Measurements from ENCODE around the gene OLFML2B. TPM values are rescaled to one million over a fixed set of nuclear protein-coding genes. Genes with fewer than 3 reads are reported as not detected.

The OLFML2B gene
- total and polyA plus RNA-seq, 12 donors: 0.73 to 23.4 (median 1.5) TPM

- Histone ChIP-seq H3K4me1 (peaks cover 0 to 39% (median 16%) of the 10 kb centered on the region in 9 donors), H3K9me3 (no peaks in the 10 kb centered on the region), H3K27me3 (peaks cover 0 to 51% (median 0%) of the 10 kb centered on the region in 7 donors), H3K4me3 (no peak overlapping the region), H3K27ac (no peak overlapping the region), H3K36me3 (no peaks in the 10 kb centered on the region)
- TF ChIP-seq, protein P1, sequence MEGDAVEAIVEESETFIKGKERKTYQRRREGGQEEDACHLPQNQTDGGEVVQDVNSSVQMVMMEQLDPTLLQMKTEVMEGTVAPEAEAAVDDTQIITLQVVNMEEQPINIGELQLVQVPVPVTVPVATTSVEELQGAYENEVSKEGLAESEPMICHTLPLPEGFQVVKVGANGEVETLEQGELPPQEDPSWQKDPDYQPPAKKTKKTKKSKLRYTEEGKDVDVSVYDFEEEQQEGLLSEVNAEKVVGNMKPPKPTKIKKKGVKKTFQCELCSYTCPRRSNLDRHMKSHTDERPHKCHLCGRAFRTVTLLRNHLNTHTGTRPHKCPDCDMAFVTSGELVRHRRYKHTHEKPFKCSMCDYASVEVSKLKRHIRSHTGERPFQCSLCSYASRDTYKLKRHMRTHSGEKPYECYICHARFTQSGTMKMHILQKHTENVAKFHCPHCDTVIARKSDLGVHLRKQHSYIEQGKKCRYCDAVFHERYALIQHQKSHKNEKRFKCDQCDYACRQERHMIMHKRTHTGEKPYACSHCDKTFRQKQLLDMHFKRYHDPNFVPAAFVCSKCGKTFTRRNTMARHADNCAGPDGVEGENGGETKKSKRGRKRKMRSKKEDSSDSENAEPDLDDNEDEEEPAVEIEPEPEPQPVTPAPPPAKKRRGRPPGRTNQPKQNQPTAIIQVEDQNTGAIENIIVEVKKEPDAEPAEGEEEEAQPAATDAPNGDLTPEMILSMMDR (IDR thresholded peaks at IDR 0.05): no peak
- DNase-seq (no peak), ATAC-seq (no peak)
- WGBS, 2 donors: 70 to 72% methylated on average over 2 of the region's 2 CpGs
- intact Hi-C loops (cut with DNase I): no loop called here
Measured at GRCh38 chr1:162065016-162065415, 41.3 kb upstream of the OLFML2B start.

DNA sequence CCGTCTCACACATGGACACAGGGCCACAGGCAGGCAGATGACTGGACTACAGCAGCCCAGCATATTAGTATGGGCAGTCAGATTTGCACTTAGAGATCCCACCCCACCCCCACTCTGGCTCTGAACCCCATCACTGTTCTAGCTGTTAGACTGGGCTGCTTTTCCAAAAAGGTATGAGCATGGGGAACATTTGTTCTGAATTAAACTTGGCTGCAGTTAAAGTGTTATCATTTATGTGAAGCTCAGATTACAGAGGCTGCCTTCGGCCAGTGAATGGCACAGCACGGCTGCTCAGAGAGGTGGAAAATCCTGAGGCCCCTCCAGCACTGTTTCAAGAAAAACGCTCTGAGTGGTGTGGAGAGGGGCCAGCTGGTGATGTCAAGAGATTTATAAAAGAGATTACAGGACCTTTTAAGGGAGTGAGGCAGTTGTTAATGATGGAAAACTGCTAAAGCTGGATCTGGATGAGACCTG, 38.9 kb upstream of the OLFML2B start:
- DNase-seq (peak in 1 of 2 donors; percentile 19), ATAC-seq (peak in 7 of 8 donors; percentile 42 to 90 (median 75))
- Histone ChIP-seq H3K27ac (peak overlapping the region in 5 of 10 donors; percentile 29 to 66 (median 42)), H3K4me1 (peaks cover 0 to 22% (median 8%) of the 10 kb centered on the region in 9 donors), H3K27me3 (peaks cover 0 to 29% (median 0%) of the 10 kb centered on the region in 7 donors), H3K36me3 (no peaks in the 10 kb centered on the region), H3K9me3 (no peaks in the 10 kb centered on the region), H3K4me3 (no peak overlapping the region)
- 27 to 55% methylated on average over 4 of the region's 4 CpGs for WGBS, 2 donors
- TF ChIP-seq, protein P1 (IDR thresholded peaks at IDR 0.05): no peak
- intact Hi-C loops (cut with DNase I): loop anchor here in 2 of 10 donors (5.0 kb wide), 2 partner anchors 75 to 215 kb away; no protein-coding TSS in a partner anchor

- peaks cover 0 to 19% (median 8%) of the 10 kb centered on the region in 9 donors for H3K4me1 ChIP-seq
- WGBS, 2 donors: 56 to 71% methylated on average over 1 of the region's 1 CpG
- no peaks in the 10 kb centered on the region for H3K36me3 ChIP-seq
- TF ChIP-seq, protein P1 (IDR thresholded peaks at IDR 0.05): no peak
- H3K27ac ChIP-seq: no peak overlapping the region
- ATAC-seq (no peak), DNase-seq (no peak)
- intact Hi-C loops (cut with DNase I): loop anchor here in 2 of 10 donors (5.0 kb wide), 2 partner anchors 77 to 217 kb away; no protein-coding TSS in a partner anchor
- no peak overlapping the region for H3K4me3 ChIP-seq
- no peaks in the 10 kb centered on the region for H3K9me3 ChIP-seq
- H3K27me3 ChIP-seq: peaks cover 0 to 21% (median 0%) of the 10 kb centered on the region in 7 donors
Measured at GRCh38 chr1:162060314-162060713, 36.6 kb upstream of the OLFML2B start.

DNA sequence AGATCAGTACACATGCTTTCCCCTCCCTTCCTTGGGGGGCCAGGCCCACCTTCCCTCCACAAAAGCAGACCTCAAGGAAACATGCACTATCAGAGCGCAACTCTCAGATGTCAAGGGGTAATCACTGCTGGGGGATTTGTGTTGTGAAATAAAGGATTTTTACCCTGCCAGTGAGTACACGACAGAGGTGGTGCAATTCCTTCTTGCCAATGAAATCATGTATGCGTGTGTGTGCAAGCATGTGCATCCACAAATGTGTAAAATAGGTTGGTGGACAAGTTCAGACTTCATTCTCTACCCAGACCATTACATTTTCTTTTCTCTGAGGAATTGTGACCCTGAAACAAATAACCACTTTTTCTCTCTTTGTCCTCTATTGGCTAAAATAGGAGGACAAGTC, 36.1 kb upstream of the OLFML2B start:
- 90 to 92% methylated on average over 3 of the region's 3 CpGs for WGBS, 2 donors
- DNase-seq: no peak
- no peak overlapping the region for H3K4me3 ChIP-seq
- H3K4me1 ChIP-seq: peaks cover 0 to 19% (median 8%) of the 10 kb centered on the region in 9 donors
- H3K27me3 ChIP-seq: peaks cover 0 to 16% (median 0%) of the 10 kb centered on the region in 7 donors
- intact Hi-C loops (cut with DNase I): loop anchor here in 9 of 10 donors (5.0 to 10.0 kb wide), 7 partner anchors 78 to 435 kb away; partner anchors contain the start of gene UHMK1 (in 1 of the 9)
- ATAC-seq: no peak
- H3K27ac ChIP-seq: no peak overlapping the region
- TF ChIP-seq, protein P1 (IDR thresholded peaks at IDR 0.05): no peak
- no peaks in the 10 kb centered on the region for H3K9me3 ChIP-seq
- H3K36me3 ChIP-seq: no peaks in the 10 kb centered on the region

Data from heart right ventricle (tissue), 16 donors.